Measurements from ENCODE around the gene HYAL3. TPM values are rescaled to one million over a fixed set of nuclear protein-coding genes. Genes with fewer than 3 reads are reported as not detected.
A peak's percentile ranks its signal among the peaks of the same experiment; 100 is the strongest.
"Not testable (repeated sequence)": the region's sequence is repeated elsewhere in the genome, so short reads cannot be mapped to it uniquely, and the experiment has no call there.

The HYAL3 gene
- total RNA-seq, 2 donors from 2014 or later = 2.6 to 3.3 TPM

DNA sequence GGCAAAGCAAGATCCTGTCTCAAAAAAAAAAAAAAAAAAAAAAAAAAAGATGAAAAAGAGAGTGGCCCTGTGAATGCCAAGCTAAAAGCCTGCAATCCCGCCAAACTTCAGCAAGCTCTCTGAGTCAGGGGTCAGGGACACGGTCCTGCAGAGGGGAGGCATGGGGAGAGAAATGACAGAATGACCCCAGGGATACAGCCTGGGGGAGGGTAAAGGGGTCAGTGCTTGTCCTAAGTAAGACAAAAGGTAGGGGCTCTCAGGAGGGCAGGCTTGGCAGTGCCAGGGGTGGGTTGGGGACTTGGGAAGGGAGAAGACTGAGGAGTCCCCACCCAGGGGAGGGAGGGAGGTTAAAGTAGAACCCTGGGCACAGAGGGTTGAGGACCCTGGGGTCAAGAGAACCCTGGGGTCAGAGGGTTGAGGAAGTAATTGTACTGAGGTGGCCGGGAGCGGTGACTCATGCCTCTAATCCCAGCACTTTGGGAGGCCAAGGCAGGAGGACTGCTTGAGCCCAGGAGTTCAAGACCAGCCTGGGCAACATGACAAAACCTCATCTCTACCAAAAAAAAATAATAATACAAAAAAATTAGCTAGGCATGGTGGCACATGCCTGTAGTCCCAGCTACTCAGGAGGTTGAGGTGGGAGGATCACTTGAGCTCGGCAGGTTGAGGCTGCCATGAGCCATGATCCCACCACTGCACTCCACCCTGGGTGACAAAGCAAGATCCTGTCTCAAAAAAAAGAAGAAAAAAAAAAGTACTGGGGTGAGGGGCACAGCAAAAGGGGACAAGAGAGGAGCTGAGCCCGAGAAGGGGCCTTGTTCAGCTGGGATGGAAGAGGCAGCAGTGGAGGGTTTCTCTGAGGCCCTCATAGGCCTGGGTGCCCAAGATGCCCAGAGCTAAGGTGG, 35.5 kb downstream of the HYAL3 start:
- Histone ChIP-seq H3K27me3 (ENCODE audit: control insufficient read depth, insufficient read depth, low read length, poor library complexity, severe bottlenecking) (no peaks in the 10 kb centered on the region), H3K27ac (ENCODE audit: low read depth, low read length) (peak overlapping the region; percentile 92), H3K9me3 (ENCODE audit: control insufficient read depth, low read length) (no peaks in the 10 kb centered on the region), H3K9ac (ENCODE audit: extremely low read depth, low read length, poor library complexity, severe bottlenecking) (no peak overlapping the region), H3K4me3 (ENCODE audit: low read length) (no peak overlapping the region), H3K36me3 (ENCODE audit: control insufficient read depth, insufficient read depth, low read length) (peaks cover 4% of the 10 kb centered on the region), H3K4me1 (ENCODE audit: control insufficient read depth, insufficient read depth, low read length) (peaks cover 12% of the 10 kb centered on the region)
- peak overlapping the region; percentile 94 for H3K27ac Mint-ChIP-seq
- H3K4me1 Mint-ChIP-seq = peaks cover 25% of the 10 kb centered on the region
- no peak for DNase-seq
- H3K9me3 Mint-ChIP-seq = no peaks in the 10 kb centered on the region
- H3K4me3 Mint-ChIP-seq = peak overlapping the region; percentile 18
- TF ChIP-seq, protein P1, sequence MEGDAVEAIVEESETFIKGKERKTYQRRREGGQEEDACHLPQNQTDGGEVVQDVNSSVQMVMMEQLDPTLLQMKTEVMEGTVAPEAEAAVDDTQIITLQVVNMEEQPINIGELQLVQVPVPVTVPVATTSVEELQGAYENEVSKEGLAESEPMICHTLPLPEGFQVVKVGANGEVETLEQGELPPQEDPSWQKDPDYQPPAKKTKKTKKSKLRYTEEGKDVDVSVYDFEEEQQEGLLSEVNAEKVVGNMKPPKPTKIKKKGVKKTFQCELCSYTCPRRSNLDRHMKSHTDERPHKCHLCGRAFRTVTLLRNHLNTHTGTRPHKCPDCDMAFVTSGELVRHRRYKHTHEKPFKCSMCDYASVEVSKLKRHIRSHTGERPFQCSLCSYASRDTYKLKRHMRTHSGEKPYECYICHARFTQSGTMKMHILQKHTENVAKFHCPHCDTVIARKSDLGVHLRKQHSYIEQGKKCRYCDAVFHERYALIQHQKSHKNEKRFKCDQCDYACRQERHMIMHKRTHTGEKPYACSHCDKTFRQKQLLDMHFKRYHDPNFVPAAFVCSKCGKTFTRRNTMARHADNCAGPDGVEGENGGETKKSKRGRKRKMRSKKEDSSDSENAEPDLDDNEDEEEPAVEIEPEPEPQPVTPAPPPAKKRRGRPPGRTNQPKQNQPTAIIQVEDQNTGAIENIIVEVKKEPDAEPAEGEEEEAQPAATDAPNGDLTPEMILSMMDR (conservative IDR thresholded peaks at IDR 0.05) = no peak
- 68 to 86% methylated on average over 4 to 6 of the region's 6 CpGs for WGBS, 2 experiments (ENCODE audit: insufficient coverage in 1 of 2, insufficient read length in 1 of 2)
- H3K27me3 Mint-ChIP-seq (ENCODE audit: insufficient read depth) = peaks cover 3% of the 10 kb centered on the region
- peaks cover 3% of the 10 kb centered on the region for H3K36me3 Mint-ChIP-seq (ENCODE audit: low read depth)

GRCh38 chr3:50262778-50263177, 36.4 kb downstream of the HYAL3 start:
- H3K9ac ChIP-seq (ENCODE audit: extremely low read depth, low read length, poor library complexity, severe bottlenecking) = no peak overlapping the region
- no peak overlapping the region for H3K4me3 Mint-ChIP-seq
- WGBS, 2 experiments (ENCODE audit: insufficient coverage in 1 of 2, insufficient read length in 1 of 2) = 94 to 96% methylated on average over 7 of the region's 7 CpGs

GRCh38 chr3:50262200-50262599, 37.0 kb downstream of the HYAL3 start:
- not testable (repeated sequence) for H3K9ac ChIP-seq (ENCODE audit: extremely low read depth, low read length, poor library complexity, severe bottlenecking); H3K4me3 Mint-ChIP-seq; H3K27ac Mint-ChIP-seq; H3K4me3 ChIP-seq (ENCODE audit: low read length); H3K27me3 Mint-ChIP-seq (ENCODE audit: insufficient read depth); H3K9me3 Mint-ChIP-seq; H3K27me3 ChIP-seq (ENCODE audit: control insufficient read depth, insufficient read depth, low read length, poor library complexity, severe bottlenecking); H3K9me3 ChIP-seq (ENCODE audit: control insufficient read depth, low read length); DNase-seq; H3K27ac ChIP-seq (ENCODE audit: low read depth, low read length)
- H3K36me3 Mint-ChIP-seq (ENCODE audit: low read depth) = peaks cover 18% of the 10 kb centered on the region
- H3K4me1 Mint-ChIP-seq = peaks cover 20% of the 10 kb centered on the region
- WGBS, 2 experiments (ENCODE audit: insufficient coverage in 1 of 2, insufficient read length in 1 of 2) = 96 to 98% methylated on average over 4 of the region's 4 CpGs
- peaks cover 12% of the 10 kb centered on the region for H3K4me1 ChIP-seq (ENCODE audit: control insufficient read depth, insufficient read depth, low read length)
- peaks cover 19% of the 10 kb centered on the region for H3K36me3 ChIP-seq (ENCODE audit: control insufficient read depth, insufficient read depth, low read length)

More at GRCh38 chr3:50262778-50263177, 36.4 kb downstream of the HYAL3 start:
- H3K27me3 Mint-ChIP-seq (ENCODE audit: insufficient read depth) = no peaks in the 10 kb centered on the region
- H3K27me3 ChIP-seq (ENCODE audit: control insufficient read depth, insufficient read depth, low read length, poor library complexity, severe bottlenecking) = no peaks in the 10 kb centered on the region
- TF ChIP-seq, protein P1 (conservative IDR thresholded peaks at IDR 0.05) = no peak
- no peak overlapping the region for H3K4me3 ChIP-seq (ENCODE audit: low read length)
- no peak for DNase-seq
- no peaks in the 10 kb centered on the region for H3K9me3 ChIP-seq (ENCODE audit: control insufficient read depth, low read length)
- no peaks in the 10 kb centered on the region for H3K9me3 Mint-ChIP-seq
- peaks cover 13% of the 10 kb centered on the region for H3K36me3 ChIP-seq (ENCODE audit: control insufficient read depth, insufficient read depth, low read length)
- H3K27ac Mint-ChIP-seq = peak overlapping the region; percentile 65
- H3K4me1 Mint-ChIP-seq = peaks cover 22% of the 10 kb centered on the region
- peaks cover 12% of the 10 kb centered on the region for H3K4me1 ChIP-seq (ENCODE audit: control insufficient read depth, insufficient read depth, low read length)
- H3K27ac ChIP-seq (ENCODE audit: low read depth, low read length) = peak overlapping the region; percentile 17
- peaks cover 12% of the 10 kb centered on the region for H3K36me3 Mint-ChIP-seq (ENCODE audit: low read depth)

Data from endodermal cell (in vitro differentiated cells).